ENCODE data around the gene WNT2. TPM values are rescaled to one million over a fixed set of nuclear protein-coding genes. Genes with fewer than 3 reads are reported as not detected.

WNT2 gene
- polyA plus RNA-seq, 1 donor (not counting 4 experiments of a cell fraction or from before 2014, with no cell fraction given), result not detected

- Histone ChIP-seq H3K4me1 (ENCODE audit: control insufficient read depth, extremely low read depth, insufficient read depth, low read length) (no peaks in the 10 kb centered on the region), H3K79me2 (ENCODE audit: control insufficient read depth, insufficient read depth, low read length) (no peaks in the 10 kb centered on the region), H4K20me1 (ENCODE audit: control insufficient read depth, extremely low read depth, insufficient read depth, low read length) (no peaks in the 10 kb centered on the region), H2AFZ (ENCODE audit: control insufficient read depth, low read length) (no peak overlapping the region), H3K36me3 (ENCODE audit: control insufficient read depth in 2 of 2, extremely low read depth in 1 of 2, insufficient read depth in 2 of 2, low read length in 2 of 2) (no peaks in the 10 kb centered on the region), H3K9me1 (ENCODE audit: control insufficient read depth, extremely low read depth, insufficient read depth, low read length) (no peaks in the 10 kb centered on the region), H3K27me3 (ENCODE audit: control insufficient read depth, extremely low read depth, insufficient read depth, low read length) (no peaks in the 10 kb centered on the region), H3K27ac (ENCODE audit: control insufficient read depth, insufficient read depth, low read length) (no peak overlapping the region), H3K4me3 (ENCODE audit: control insufficient read depth in 2 of 3, extremely low read depth in 1 of 3, insufficient read depth in 2 of 3, low read depth in 1 of 3, low read length in 3 of 3) (no peak overlapping the region), H3K9ac (ENCODE audit: control insufficient read depth, extremely low read depth, insufficient read depth, low read length) (no peak overlapping the region), H3K9me3 (ENCODE audit: control insufficient read depth, low read depth, low read length) (no peaks in the 10 kb centered on the region), H3K4me2 (ENCODE audit: control insufficient read depth, extremely low read depth, insufficient read depth, low read depth, low read length) (no peak overlapping the region)
- dilution Hi-C loops (cut with MboI; ENCODE audit: extremely low pct_ligation_motif_present, low sequenced_read_pairs), result no loop called here
- DNase-seq (ENCODE audit: low read depth, low spot score), result no peak
- FAIRE-seq, result no peak
- TF ChIP-seq CTCF (optimal IDR thresholded peaks at IDR 0.05 in 1 of 3, IDR thresholded peaks at IDR 0.05 in 1 of 3, conservative IDR thresholded peaks at IDR 0.05 in 1 of 3; ENCODE audit: extremely low read depth in 1 of 3, insufficient read depth in 2 of 3, low read length in 3 of 3) (no peak), EZH2 (IDR thresholded peaks at IDR 0.05; ENCODE audit: low read length) (no peak)
These were observed 91.9 kb downstream of the WNT2 start for GRCh38 chr7:117231047-117231359.

GRCh38 chr7:117230276-117231046, 92.4 kb downstream of the WNT2 start:
- TF ChIP-seq CTCF (optimal IDR thresholded peaks at IDR 0.05 in 1 of 3, IDR thresholded peaks at IDR 0.05 in 1 of 3, conservative IDR thresholded peaks at IDR 0.05 in 1 of 3; ENCODE audit: extremely low read depth in 1 of 3, insufficient read depth in 2 of 3, low read length in 3 of 3) (no peak), EZH2 (IDR thresholded peaks at IDR 0.05; ENCODE audit: low read length) (no peak)
- no peaks in the 10 kb centered on the region for H3K36me3 ChIP-seq (ENCODE audit: control insufficient read depth in 2 of 2, extremely low read depth in 1 of 2, insufficient read depth in 2 of 2, low read length in 2 of 2)
- no peak for DNase-seq (ENCODE audit: low read depth, low spot score)
- H3K4me2 ChIP-seq (ENCODE audit: control insufficient read depth, extremely low read depth, insufficient read depth, low read depth, low read length), result no peak overlapping the region
- H3K9me1 ChIP-seq (ENCODE audit: control insufficient read depth, extremely low read depth, insufficient read depth, low read length), result no peaks in the 10 kb centered on the region
- H3K4me1 ChIP-seq (ENCODE audit: control insufficient read depth, extremely low read depth, insufficient read depth, low read length), result no peaks in the 10 kb centered on the region
- no peak overlapping the region for H3K9ac ChIP-seq (ENCODE audit: control insufficient read depth, extremely low read depth, insufficient read depth, low read length)
- no peaks in the 10 kb centered on the region for H4K20me1 ChIP-seq (ENCODE audit: control insufficient read depth, extremely low read depth, insufficient read depth, low read length)
- H3K27ac ChIP-seq (ENCODE audit: control insufficient read depth, insufficient read depth, low read length), result no peak overlapping the region
- no peaks in the 10 kb centered on the region for H3K79me2 ChIP-seq (ENCODE audit: control insufficient read depth, insufficient read depth, low read length)
- no peak for FAIRE-seq
- H3K4me3 ChIP-seq (ENCODE audit: control insufficient read depth in 2 of 3, extremely low read depth in 1 of 3, insufficient read depth in 2 of 3, low read depth in 1 of 3, low read length in 3 of 3), result no peak overlapping the region
- dilution Hi-C loops (cut with MboI; ENCODE audit: extremely low pct_ligation_motif_present, low sequenced_read_pairs), result no loop called here
- no peaks in the 10 kb centered on the region for H3K27me3 ChIP-seq (ENCODE audit: control insufficient read depth, extremely low read depth, insufficient read depth, low read length)
- H3K9me3 ChIP-seq (ENCODE audit: control insufficient read depth, low read depth, low read length), result no peaks in the 10 kb centered on the region
- no peak overlapping the region for H2AFZ ChIP-seq (ENCODE audit: control insufficient read depth, low read length)
